ENCODE measurements around the gene DDA1. TPM values are rescaled to one million over a fixed set of nuclear protein-coding genes. Genes with fewer than 3 reads are reported as not detected.

DDA1 gene
- polyA plus RNA-seq, 12 donors = 25.5 to 54.1 (median 30.3) TPM; not detected in 1

Other genes starting within 250 kb of the DDA1 start
- gene HAUS8, start 234.1 kb upstream of the DDA1 start, polyA plus RNA-seq (ENCODE audit: insufficient read length in 12 of 12) = 10 to 100 TPM in 3 of 12 donors, 1 to 10 TPM in 8, not detected in 1; 6.5 to 13.9 (median 9.2) TPM
- gene MYO9B, start 233.8 kb upstream of the DDA1 start, polyA plus RNA-seq (ENCODE audit: insufficient read length in 12 of 12) = 10 to 100 TPM in 11 of 12 donors, not detected in 1; 22.7 to 73.4 (median 32.1) TPM
- gene USE1, start 94.2 kb upstream of the DDA1 start, polyA plus RNA-seq (ENCODE audit: insufficient read length in 12 of 12) = 10 to 100 TPM in 11 of 12 donors, not detected in 1; 20.9 to 44.3 (median 25.3) TPM
- gene OCEL1, start 83.3 kb upstream of the DDA1 start, polyA plus RNA-seq (ENCODE audit: insufficient read length in 12 of 12) = 10 to 100 TPM in 4 of 12 donors, 1 to 10 TPM in 7, not detected in 1; 6.5 to 22.5 (median 9.2) TPM
- gene NR2F6, start 63.6 kb upstream of the DDA1 start, polyA plus RNA-seq (ENCODE audit: insufficient read length in 12 of 12) = 10 to 100 TPM in 11 of 12 donors, not detected in 1; 15.7 to 58.5 (median 21.3) TPM
- gene USHBP1, start 44.8 kb upstream of the DDA1 start, polyA plus RNA-seq (ENCODE audit: insufficient read length in 12 of 12) = 10 to 100 TPM in 1 of 12 donors, 1 to 10 TPM in 10, not detected in 1; 4.3 to 17.2 (median 6.3) TPM
- gene BABAM1, start 42.1 kb upstream of the DDA1 start, polyA plus RNA-seq (ENCODE audit: insufficient read length in 12 of 12) = 100 to 1,000 TPM in 2 of 12 donors, 10 to 100 TPM in 9, not detected in 1; 73.5 to 168 (median 85.4) TPM
- gene ANKLE1, start 27.7 kb upstream of the DDA1 start, polyA plus RNA-seq (ENCODE audit: insufficient read length in 12 of 12) = 1 to 10 TPM in 4 of 12 donors, under 1 TPM in 6, not detected in 2; 0.49 to 2.2 (median 0.95) TPM
- gene ABHD8, start 6.1 kb upstream of the DDA1 start, polyA plus RNA-seq (ENCODE audit: insufficient read length in 12 of 12) = 10 to 100 TPM in 1 of 12 donors, 1 to 10 TPM in 10, not detected in 1; 4.5 to 15.3 (median 6.1) TPM
- 10 to 100 TPM in 11 of 12 donors, not detected in 1; 25.2 to 66.9 (median 29.3) TPM for gene MRPL34, start 3.7 kb upstream of the DDA1 start, polyA plus RNA-seq (ENCODE audit: insufficient read length in 12 of 12)
- gene ANO8, start 25.3 kb downstream of the DDA1 start, polyA plus RNA-seq (ENCODE audit: insufficient read length in 12 of 12) = 10 to 100 TPM in 2 of 12 donors, 1 to 10 TPM in 9, not detected in 1; 4.5 to 14.0 (median 6.0) TPM
- gene GTPBP3, start 28.0 kb downstream of the DDA1 start, polyA plus RNA-seq (ENCODE audit: insufficient read length in 12 of 12) = 10 to 100 TPM in 7 of 12 donors, 1 to 10 TPM in 4, not detected in 1; 6.7 to 22.0 (median 11.9) TPM
- 10 to 100 TPM in 11 of 12 donors, not detected in 1; 33.3 to 86.9 (median 43.4) TPM for gene PLVAP, start 67.8 kb downstream of the DDA1 start, polyA plus RNA-seq (ENCODE audit: insufficient read length in 12 of 12)
- gene CCDC194, start 84.6 kb downstream of the DDA1 start, polyA plus RNA-seq (ENCODE audit: insufficient read length in 12 of 12) = not detected
- gene BST2, start 96.1 kb downstream of the DDA1 start, polyA plus RNA-seq (ENCODE audit: insufficient read length in 12 of 12) = 10 to 100 TPM in 1 of 12 donors, 1 to 10 TPM in 9, not detected in 2; 3.5 to 10.0 (median 5.1) TPM
- 10 to 100 TPM in 11 of 12 donors, not detected in 1; 21.2 to 75.8 (median 24.3) TPM for gene MVB12A, start 110.5 kb downstream of the DDA1 start, polyA plus RNA-seq (ENCODE audit: insufficient read length in 12 of 12)
- gene TMEM221, start 139.1 kb downstream of the DDA1 start, polyA plus RNA-seq (ENCODE audit: insufficient read length in 12 of 12) = 1 to 10 TPM in 4 of 12 donors, under 1 TPM in 6, not detected in 2; 0.74 to 1.8 (median 0.99) TPM
- under 1 TPM in 3 of 12 donors, not detected in 9; 0.19 to 0.24 (median 0.20) TPM for gene NXNL1, start 151.4 kb downstream of the DDA1 start, polyA plus RNA-seq (ENCODE audit: insufficient read length in 12 of 12)
- gene SLC27A1, start 161.0 kb downstream of the DDA1 start, polyA plus RNA-seq (ENCODE audit: insufficient read length in 12 of 12) = 10 to 100 TPM in 10 of 12 donors, 1 to 10 TPM in 1, not detected in 1; 9.5 to 25.9 (median 16.4) TPM
- gene PGLS, start 202.1 kb downstream of the DDA1 start, polyA plus RNA-seq (ENCODE audit: insufficient read length in 12 of 12) = 10 to 100 TPM in 11 of 12 donors, not detected in 1; 35.8 to 77.5 (median 43.6) TPM
- gene COLGALT1, start 246.1 kb downstream of the DDA1 start, polyA plus RNA-seq (ENCODE audit: insufficient read length in 12 of 12) = 100 to 1,000 TPM in 1 of 12 donors, 10 to 100 TPM in 11; 58.0 to 146 (median 70.3) TPM